Left kidney (tissue), 2 donors: ENCODE results near the gene SDK2. TPM values are rescaled to one million over a fixed set of nuclear protein-coding genes. Genes with fewer than 3 reads are reported as not detected.
"Not testable (repeated sequence)": the region's sequence is repeated elsewhere in the genome, so short reads cannot be mapped to it uniquely, and the experiment has no call there.

Experiments
- DNase-seq: peaks from one replicate; pipeline ENCODE4 v3.0.0-alpha.2; 2013
- polyA plus RNA-seq: library from polyadenylated mRNA; unstranded; fragments of 120-200 nt; gene quantifications from one replicate; pipeline ENCODE4 v1.2.1, GENCODE V29; 2013; ENCODE audit not compliant: insufficient read length

Gene SDK2
- polyA plus RNA-seq, 1 donor = 9.3 TPM

DNA sequence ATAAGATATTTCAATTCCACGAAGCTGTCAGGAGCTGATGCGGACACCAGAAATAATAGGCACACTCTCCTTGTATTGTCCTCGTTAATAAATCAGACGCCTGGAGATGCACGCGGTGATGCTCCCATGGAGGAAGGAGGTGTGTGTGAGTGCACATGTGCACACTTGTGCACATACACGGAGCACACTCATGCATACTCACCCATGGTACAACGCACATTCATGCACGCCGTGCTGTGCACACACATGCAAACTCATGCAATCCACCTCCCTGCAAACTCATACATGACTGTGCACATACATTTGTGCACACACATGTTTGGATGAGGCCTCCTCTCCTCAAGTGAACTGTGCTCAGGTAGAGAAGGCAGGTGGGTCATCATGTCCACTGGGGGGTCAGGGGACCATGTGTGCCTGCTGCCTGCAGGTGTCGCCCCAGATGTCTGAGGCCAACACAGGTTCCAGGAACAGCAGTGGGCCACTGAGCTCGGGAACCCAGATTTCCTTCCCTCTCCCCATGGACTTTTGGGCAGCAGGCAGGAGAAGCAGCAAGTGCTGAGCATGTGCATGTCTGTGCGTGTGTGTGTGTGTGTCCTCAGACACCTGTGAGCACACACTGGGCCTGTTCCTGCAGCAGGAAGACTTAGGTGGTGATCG lies 165.3 kb downstream of the SDK2 start:
- no peak for DNase-seq

DNA sequence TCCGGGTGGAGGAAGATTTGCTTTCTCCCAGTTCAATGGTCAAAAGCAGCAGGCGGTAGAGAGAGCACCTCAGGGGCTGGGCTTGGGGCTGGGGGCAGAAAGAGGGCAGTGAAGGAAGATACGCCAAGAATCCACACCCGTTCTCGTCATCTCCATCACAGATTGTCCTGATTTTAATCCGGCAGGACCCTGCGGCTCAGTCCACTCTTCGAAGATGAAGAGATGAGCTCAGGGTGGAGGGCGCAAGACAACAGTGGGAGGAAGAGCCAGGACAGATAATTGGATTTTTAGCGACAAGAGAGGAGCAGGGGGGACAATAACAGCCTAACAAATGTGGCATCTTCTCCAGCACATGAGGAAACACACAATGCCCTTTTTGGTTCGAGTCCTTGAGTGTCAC lies 165.9 kb downstream of the SDK2 start:
- no peak for DNase-seq

GRCh38 chr17:73476890-73477350 lies 167.3 kb downstream of the SDK2 start:
- DNase-seq = no peak

GRCh38 chr17:73474370-73474988 lies 169.8 kb downstream of the SDK2 start:
- no peak for DNase-seq

GRCh38 chr17:73472715-73473114 lies 171.5 kb downstream of the SDK2 start:
- not testable (repeated sequence) for DNase-seq

DNA sequence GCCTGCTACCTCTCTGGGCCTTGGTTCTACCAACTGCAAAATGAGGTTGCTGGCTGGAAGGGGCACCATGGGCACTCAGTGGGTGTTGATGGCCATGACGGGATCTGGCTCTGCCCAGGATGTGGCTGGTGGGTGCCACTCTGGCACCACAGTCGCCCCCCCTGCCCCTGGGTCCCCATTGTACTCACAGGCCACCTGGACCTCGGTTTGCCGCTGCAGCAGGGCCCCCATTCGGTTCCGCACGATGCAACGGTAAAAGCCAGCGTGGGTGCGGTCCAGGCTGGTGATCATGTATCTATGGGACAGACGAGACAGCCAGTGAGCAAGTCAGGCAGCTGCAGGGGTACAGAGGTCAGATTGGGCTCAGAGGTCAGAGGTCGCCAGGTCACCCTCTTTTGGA lies 172.3 kb downstream of the SDK2 start:
- no peak for DNase-seq

DNA sequence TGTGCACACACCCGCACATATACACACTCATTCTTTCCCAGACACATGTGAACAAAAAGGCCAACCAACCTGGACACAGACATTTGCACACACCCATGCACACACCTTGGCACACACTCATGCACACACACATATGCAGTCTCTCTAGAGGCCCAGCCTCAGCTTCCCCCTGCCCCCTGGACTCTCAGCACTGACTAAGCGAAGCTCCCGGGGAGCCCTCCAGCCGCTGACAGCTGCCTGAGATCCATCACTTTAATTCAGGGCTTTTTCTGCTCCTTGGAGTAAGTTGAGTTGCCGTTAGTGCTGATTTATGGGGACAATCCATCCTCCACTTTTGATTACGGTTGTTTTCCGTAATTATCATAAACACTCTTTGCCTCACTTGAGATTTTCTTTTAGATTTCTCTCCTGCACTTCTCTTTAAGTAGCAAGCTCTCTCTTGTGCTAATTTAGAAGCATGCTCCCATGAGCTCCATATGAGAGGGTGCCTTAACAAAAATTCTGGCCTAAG lies 173.9 kb downstream of the SDK2 start:
- DNase-seq = no peak

DNA sequence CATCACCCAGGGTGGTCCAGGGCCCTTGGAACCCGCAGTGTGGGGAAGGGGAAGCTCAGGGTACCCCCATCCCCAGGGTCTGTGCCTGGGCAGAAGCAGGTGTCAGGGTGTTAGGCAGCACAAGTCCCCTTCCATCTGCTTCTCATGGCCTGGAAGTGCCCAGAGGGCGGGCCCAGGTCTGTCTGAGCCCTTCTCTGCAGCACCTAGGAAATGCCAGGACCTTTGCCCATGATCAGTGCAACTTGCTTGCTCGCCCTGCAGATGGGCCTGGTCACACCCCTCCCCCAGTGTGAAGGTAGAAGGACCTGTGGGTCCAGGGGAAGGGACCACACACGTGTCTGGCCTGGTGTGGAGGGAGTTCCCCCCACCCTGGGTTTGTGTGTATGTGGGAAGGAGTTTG lies 174.9 kb downstream of the SDK2 start:
- no peak for DNase-seq

DNA sequence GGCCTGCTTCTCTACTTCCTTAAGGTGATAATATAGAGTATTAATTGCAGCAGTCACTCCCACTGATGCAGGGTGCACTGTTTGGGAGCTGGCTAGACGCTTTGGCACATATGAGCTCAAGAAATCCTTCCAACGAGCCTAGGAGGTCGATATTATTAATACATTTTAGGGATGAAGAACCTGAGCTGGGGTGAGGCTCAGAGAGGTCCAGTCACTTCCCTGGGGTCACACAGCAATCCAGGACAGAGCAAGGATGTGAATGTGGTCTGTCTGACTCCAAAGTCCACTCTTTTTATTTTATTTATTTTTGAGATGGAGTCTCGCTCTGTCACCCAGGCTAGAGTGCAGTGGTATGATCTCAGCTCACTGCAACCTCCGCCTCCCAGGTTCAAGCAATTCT lies 176.0 kb downstream of the SDK2 start:
- no peak for DNase-seq

- DNase-seq = no peak
Observed at GRCh38 chr17:73467651-73468050, 176.6 kb downstream of the SDK2 start.

DNA sequence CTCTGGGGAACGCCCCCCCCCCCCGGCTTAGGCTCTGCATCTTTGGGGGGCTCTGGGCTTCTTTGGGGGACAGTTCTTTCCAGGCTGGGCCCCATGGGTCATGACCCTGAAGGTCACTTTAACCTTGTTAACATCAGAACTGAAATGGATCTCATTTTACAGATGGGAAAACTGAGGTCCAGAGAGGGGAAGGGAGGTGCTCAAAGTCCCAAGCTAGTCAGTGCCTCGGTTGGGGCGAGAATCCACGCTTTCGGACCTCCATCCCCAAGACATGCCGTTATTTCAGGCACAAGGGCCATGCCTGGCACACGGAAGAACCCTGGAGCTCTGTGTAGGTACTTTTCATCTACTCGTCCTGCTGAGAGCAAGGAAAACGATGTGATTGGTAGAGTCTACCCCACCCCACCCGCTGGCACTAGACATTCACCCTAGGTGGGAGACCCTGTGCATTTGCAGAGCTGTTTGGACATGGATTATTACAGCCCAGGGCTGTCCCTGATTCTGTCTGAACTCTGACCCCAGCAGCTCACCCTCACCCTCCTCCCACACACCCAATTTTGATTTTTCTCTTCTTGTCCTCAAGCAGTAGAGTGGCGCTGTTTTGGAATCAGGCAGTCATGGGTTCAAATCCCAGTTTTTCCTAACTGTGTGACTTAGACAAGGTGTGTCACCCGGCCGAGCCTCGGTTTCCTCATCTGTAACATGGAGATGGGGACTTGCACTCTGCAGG lies 177.4 kb downstream of the SDK2 start:
- DNase-seq = no peak

DNA sequence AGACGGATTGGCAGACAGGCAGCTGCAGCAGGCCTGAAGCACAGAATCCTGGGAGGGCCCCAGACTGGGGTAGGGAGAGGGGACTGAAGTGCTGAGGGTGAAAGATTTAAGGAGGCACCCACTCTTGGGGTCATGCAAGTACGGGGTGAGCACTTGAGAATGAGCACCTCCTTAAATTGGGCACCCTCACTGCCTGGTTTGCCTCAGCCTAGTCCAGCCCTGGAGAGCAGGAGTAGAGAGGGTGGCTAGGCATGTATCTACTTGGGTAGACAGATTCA lies 178.4 kb downstream of the SDK2 start:
- no peak for DNase-seq

- no peak for DNase-seq
Observed at GRCh38 chr17:73465130-73465952, 178.9 kb downstream of the SDK2 start.

GRCh38 chr17:73464447-73464846 lies 179.8 kb downstream of the SDK2 start:
- DNase-seq = no peak

DNA sequence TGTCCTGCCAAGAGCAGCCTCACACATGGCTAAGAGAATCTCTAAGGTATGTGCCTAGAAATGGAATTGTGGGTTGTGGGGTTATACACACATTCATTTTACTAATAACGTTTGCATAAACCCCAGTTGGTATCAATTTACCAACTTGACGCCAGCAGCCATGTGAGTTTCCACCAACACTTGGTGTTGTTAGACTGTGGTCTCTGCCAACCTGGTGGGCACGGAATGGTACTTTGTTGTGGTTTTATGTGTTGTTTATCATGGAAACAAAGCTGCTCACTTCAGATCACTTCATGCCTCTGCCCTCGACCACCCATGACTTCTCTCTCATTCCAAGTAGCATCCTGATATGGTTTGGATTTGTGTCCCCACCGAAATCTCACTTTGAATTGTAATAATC lies 180.4 kb downstream of the SDK2 start:
- no peak for DNase-seq

DNA sequence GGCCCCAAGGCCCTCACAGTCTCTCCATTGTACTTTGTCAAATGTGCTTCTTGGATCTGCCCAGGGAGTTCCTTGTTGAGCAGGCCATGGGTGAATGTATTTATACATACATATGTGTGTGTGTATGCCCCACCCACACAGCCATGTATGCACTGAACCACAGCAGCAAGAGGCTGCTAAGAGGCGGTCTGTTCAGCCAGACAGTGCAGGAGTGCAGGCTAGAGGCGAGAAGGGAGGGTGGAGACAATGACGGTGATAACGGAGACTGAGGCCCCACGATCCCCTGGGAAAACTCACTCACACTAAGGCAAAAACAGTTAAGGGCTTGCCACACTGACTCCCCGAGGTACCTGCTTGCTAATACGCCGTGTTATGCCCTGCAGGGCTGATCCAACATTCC lies 181.4 kb downstream of the SDK2 start:
- no peak for DNase-seq

GRCh38 chr17:73459980-73460379 lies 184.3 kb downstream of the SDK2 start:
- DNase-seq = no peak

GRCh38 chr17:73455767-73456166 lies 188.5 kb downstream of the SDK2 start:
- no peak for DNase-seq

DNA sequence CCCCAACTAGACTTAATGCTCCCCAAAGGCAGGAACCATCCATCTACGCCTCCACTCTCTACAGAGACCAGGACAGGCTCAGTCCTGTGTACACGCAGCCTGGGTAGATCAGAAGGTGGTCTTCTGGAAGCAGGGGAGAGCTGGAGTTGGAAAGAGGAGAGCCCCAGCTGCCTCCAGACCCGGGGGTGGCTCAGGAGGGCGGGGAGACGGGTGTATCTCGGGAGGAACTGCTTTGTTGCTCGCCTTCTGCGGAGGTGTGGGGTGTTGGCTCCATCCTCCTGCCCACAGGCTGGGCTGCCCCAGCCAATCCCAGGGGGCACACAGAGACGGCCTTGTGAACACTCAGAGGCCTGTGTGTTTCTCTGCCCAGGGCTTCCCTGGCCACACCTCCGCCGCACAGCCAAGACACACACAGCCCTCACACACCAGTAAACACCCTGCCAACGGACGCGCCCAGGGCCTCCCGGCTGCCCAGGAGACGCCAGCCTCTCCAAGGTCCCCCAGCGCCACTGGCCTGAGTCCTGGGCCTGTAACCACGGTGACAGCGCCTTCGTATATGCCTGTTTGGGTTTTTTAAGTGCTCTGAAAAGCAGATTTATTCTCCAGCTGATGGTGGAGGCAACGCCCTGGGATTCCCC lies 189.1 kb downstream of the SDK2 start:
- DNase-seq = peak; percentile 37

GRCh38 chr17:73453494-73453893 lies 190.8 kb downstream of the SDK2 start:
- DNase-seq = not testable (repeated sequence)

GRCh38 chr17:73453090-73453489 lies 191.2 kb downstream of the SDK2 start:
- no peak for DNase-seq

DNA sequence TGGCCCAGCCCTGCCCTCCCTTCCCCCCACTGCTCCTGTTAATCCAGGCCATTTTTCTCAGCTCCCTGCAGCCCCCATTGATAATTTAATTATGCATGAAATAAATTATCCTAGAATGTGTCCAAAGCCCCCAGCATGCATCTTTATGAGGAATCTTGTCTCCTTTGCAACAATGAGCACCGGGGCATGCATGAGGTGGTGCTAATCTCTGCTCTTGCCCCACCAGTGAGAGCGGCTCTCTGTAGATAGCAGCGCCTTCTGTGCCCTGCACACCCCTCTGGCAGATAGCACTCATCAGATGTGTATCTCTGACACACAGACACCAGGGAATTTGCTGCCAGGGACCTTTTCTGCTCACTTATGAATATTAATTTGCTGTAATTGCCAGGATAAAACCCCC lies 192.2 kb downstream of the SDK2 start:
- no peak for DNase-seq
